ENCODE results near the gene TAP2.

- TF ChIP-seq POLR2AphosphoS5 (IDR thresholded peaks at IDR 0.05; ENCODE audit: borderline replicate concordance, low read depth, low read length) (no peak), EZH2 (IDR thresholded peaks at IDR 0.05) (no peak)
These were observed 24.2 kb upstream of the TAP2 start for GRCh38 chr6:32862725-32863124.

Measured in SK-N-MC (cell line).